Smooth muscle cell (in vitro differentiated cells): ENCODE measurements around the gene ZFR2. TPM values are rescaled to one million over a fixed set of nuclear protein-coding genes. Genes with fewer than 3 reads are reported as not detected.

Experiments used
- DNase-seq: peaks from one replicate; lab custom pipeline; 2025; ENCODE audit not compliant: unreplicated experiment; lab: John Stamatoyannopoulos, UW
- H2AFZ ChIP-seq: fragments of 200-600 bp; sonication (generic); 2 replicates; pipeline ENCODE4 v1.6.0; 2016; ENCODE audit warnings: antibody characterized with exemption, low read depth, mild to moderate bottlenecking
- H3F3A ChIP-seq: fragments of 200-600 bp; sonication (generic); 2 replicates; pipeline ENCODE4 v1.6.0; 2017; ENCODE audit warnings: antibody characterized with exemption, low read depth
- H3K27ac ChIP-seq: fragments of 200-600 bp; sonication (generic); 2 replicates; pipeline ENCODE4 v1.5.1; 2016; ENCODE audit warnings: low read depth, mild to moderate bottlenecking
- H3K27me3 ChIP-seq: fragments of 200-600 bp; sonication (generic); 2 replicates; pipeline ENCODE4 v1.6.1; 2016; ENCODE audit warnings: low read depth, mild to moderate bottlenecking
- H3K36me3 ChIP-seq: fragments of 200-600 bp; sonication (generic); 2 replicates; pipeline ENCODE4 v1.5.1; 2016; ENCODE audit warnings: low read depth
- H3K4me1 ChIP-seq: fragments of 200-600 bp; sonication (generic); 2 replicates; pipeline ENCODE4 v1.5.1; 2016; ENCODE audit warnings: low read depth
- H3K4me2 ChIP-seq: fragments of 200-600 bp; sonication (generic); 2 replicates; pipeline ENCODE4 v1.6.0; 2016; ENCODE audit warnings: mild to moderate bottlenecking
- H3K4me3 ChIP-seq: fragments of 200-600 bp; sonication (generic); 2 replicates; pipeline ENCODE4 v1.5.1; 2016; ENCODE audit warnings: mild to moderate bottlenecking
- H3K79me2 ChIP-seq: fragments of 200-600 bp; sonication (generic); 2 replicates; pipeline ENCODE4 v1.6.0; 2016; ENCODE audit warnings: low read depth, mild to moderate bottlenecking
- H3K9ac ChIP-seq: fragments of 200-600 bp; sonication (generic); 2 replicates; pipeline ENCODE4 v1.6.0; 2016; ENCODE audit warnings: low read depth
- H3K9me3 ChIP-seq: fragments of 200-600 bp; sonication (generic); replicated peaks from 2 replicates; pipeline ENCODE4 v1.5.1; 2016; ENCODE audit warnings: low read depth
- H4K20me1 ChIP-seq: fragments of 200-600 bp; sonication (generic); 2 replicates; pipeline ENCODE4 v1.6.0; 2016; ENCODE audit warnings: low read depth
- WGBS: methylation state at CpG from one replicate; pipeline ENCODE4 v1.1.7; 2016; ENCODE audit warnings: low lambda C conversion rate; 5-methylcytosine and 5-hydroxymethylcytosine counted together
- polyA plus RNA-seq: library from polyadenylated mRNA; unstranded; fragments of >200 nt; fragmentation: Nextera tagmentation; extraction: Ambion mirVana; gene quantifications from 2 replicates; pipeline ENCODE4 v1.2.1, GENCODE V29; 2016
- total RNA-seq: library from RNA; depleted of rRNA; stranded (reverse); fragments of >200 nt; gene quantifications from 2 replicates; pipeline ENCODE4 v1.2.3, GENCODE V29; 2014
- TF ChIP-seq, protein P1 (sequence below): fragments of 200-600 bp; sonication (generic); IDR thresholded peaks from 2 replicates; pipeline ENCODE4 v1.5.1; 2017; ENCODE audit warnings: borderline replicate concordance, mild to moderate bottlenecking, antibody characterized with exemption; ENCODE audit not compliant: insufficient read depth, poor library complexity, severe bottlenecking

The ZFR2 gene
- total and polyA plus RNA-seq, 2 experiments from 2014 or later = 0.54 to 1.8 TPM

GRCh38 chr19:3771000-3771905 is 97.6 kb downstream of the ZFR2 start:
- 89% methylated on average over 26 of the region's 35 CpGs for WGBS
- Histone ChIP-seq H3K27me3 (no peaks in the 10 kb centered on the region), H3F3A (no peaks in the 10 kb centered on the region), H4K20me1 (no peaks in the 10 kb centered on the region), H3K4me2 (no peak overlapping the region), H3K27ac (no peak overlapping the region), H3K9me3 (no peaks in the 10 kb centered on the region), H3K9ac (no peak overlapping the region), H3K4me1 (no peaks in the 10 kb centered on the region), H3K36me3 (no peaks in the 10 kb centered on the region), H3K4me3 (no peak overlapping the region), H2AFZ (no peak overlapping the region), H3K79me2 (no peaks in the 10 kb centered on the region)
- DNase-seq = no peak
- TF ChIP-seq, protein P1, sequence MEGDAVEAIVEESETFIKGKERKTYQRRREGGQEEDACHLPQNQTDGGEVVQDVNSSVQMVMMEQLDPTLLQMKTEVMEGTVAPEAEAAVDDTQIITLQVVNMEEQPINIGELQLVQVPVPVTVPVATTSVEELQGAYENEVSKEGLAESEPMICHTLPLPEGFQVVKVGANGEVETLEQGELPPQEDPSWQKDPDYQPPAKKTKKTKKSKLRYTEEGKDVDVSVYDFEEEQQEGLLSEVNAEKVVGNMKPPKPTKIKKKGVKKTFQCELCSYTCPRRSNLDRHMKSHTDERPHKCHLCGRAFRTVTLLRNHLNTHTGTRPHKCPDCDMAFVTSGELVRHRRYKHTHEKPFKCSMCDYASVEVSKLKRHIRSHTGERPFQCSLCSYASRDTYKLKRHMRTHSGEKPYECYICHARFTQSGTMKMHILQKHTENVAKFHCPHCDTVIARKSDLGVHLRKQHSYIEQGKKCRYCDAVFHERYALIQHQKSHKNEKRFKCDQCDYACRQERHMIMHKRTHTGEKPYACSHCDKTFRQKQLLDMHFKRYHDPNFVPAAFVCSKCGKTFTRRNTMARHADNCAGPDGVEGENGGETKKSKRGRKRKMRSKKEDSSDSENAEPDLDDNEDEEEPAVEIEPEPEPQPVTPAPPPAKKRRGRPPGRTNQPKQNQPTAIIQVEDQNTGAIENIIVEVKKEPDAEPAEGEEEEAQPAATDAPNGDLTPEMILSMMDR = no peak

GRCh38 chr19:3770136-3770999 is 98.5 kb downstream of the ZFR2 start:
- Histone ChIP-seq H3K9me3 (no peaks in the 10 kb centered on the region), H4K20me1 (no peaks in the 10 kb centered on the region), H3K4me3 (no peak overlapping the region), H3K9ac (no peak overlapping the region), H3K36me3 (no peaks in the 10 kb centered on the region), H3K79me2 (no peaks in the 10 kb centered on the region), H3F3A (no peaks in the 10 kb centered on the region), H3K27ac (no peak overlapping the region), H3K4me2 (no peak overlapping the region), H3K4me1 (no peaks in the 10 kb centered on the region), H3K27me3 (no peaks in the 10 kb centered on the region), H2AFZ (no peak overlapping the region)
- DNase-seq = no peak
- TF ChIP-seq, protein P1 = no peak
- WGBS = 90% methylated on average over 50 of the region's 53 CpGs

DNA sequence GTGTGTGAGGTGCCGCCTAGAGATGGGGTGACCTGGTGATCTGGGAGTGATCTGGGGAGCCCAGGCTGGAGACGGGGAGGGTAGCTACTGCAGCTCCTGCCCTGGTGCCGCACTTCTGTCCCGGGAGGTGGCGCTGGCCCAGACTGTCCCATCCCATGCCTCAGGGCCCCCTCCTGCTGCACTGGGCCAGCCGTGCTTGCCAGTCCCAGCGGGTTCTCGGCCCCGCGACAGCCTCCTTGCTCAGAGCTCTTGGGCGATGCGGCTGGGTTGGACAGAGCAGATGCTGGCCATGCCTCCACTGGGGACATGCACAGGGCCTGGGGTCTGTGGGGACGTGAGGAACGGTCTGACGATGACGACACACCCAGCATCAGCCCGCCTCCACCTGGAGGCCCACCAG is 99.3 kb downstream of the ZFR2 start:
- no peak overlapping the region for H3K4me2 ChIP-seq
- H3K27me3 ChIP-seq = no peaks in the 10 kb centered on the region
- H3K9ac ChIP-seq = no peak overlapping the region
- no peak for DNase-seq
- no peaks in the 10 kb centered on the region for H3K9me3 ChIP-seq
- H4K20me1 ChIP-seq = no peaks in the 10 kb centered on the region
- no peaks in the 10 kb centered on the region for H3F3A ChIP-seq
- WGBS = 92% methylated on average over 17 of the region's 17 CpGs
- H3K27ac ChIP-seq = no peak overlapping the region
- TF ChIP-seq, protein P1 = no peak
- H3K4me3 ChIP-seq = no peak overlapping the region
- H3K79me2 ChIP-seq = no peaks in the 10 kb centered on the region
- no peak overlapping the region for H2AFZ ChIP-seq
- H3K4me1 ChIP-seq = no peaks in the 10 kb centered on the region
- H3K36me3 ChIP-seq = no peaks in the 10 kb centered on the region
